Stomach (tissue), 4 donors: ENCODE data around the gene SLC25A45.

Source experiments
- CTCF ChIP-seq, 7 experiments: fragments of 450-650 bp in 4 of 7; fragments of 200-600 bp in 3 of 7; sonication (generic) in 3 of 7; IDR thresholded peaks; one replicate each; pipeline ENCODE4 v1.5.1; 2016 to 2019; ENCODE audit warnings: antibody characterized with exemption in 7 of 7, control low read depth in 2 of 7, mild to moderate bottlenecking in 1 of 7
- POLR2AphosphoS5 ChIP-seq, 3 donors: sonication (generic); formaldehyde crosslinking; IDR thresholded peaks; one replicate each; pipeline ENCODE4 v1.6.1; 2016; ENCODE audit warnings: antibody characterized with exemption in 3 of 3

GRCh38 chr11:65425971-65426838, 43.8 kb upstream of the SLC25A45 start:
- no peak for TF ChIP-seq CTCF (IDR thresholded peaks at IDR 0.05)
- peak; percentile 63 to 91 (median 87) for TF ChIP-seq POLR2AphosphoS5 (IDR thresholded peaks at IDR 0.05)
